H9 (cell line): ENCODE data around the gene CHCHD10. TPM values are rescaled to one million over a fixed set of nuclear protein-coding genes. Genes with fewer than 3 reads are reported as not detected.
A peak's percentile ranks its signal among the peaks of the same experiment; 100 is the strongest.

ENCODE experiments used
- DNase-seq: peaks from one replicate; pipeline ENCODE4 v3.0.0-alpha.2; 2017
- H2AFZ ChIP-seq: one replicate; pipeline ENCODE4 v1.6.1; 2013; ENCODE audit warnings: mild to moderate bottlenecking, low read length, control low read depth, moderate library complexity
- H2AK5ac ChIP-seq: 2 replicates; pipeline ENCODE4 v1.6.1; 2013; ENCODE audit warnings: low read length, control low read depth, mixed read lengths; ENCODE audit not compliant: insufficient read length
- H2BK120ac ChIP-seq: one replicate; pipeline ENCODE4 v1.6.1; 2013; ENCODE audit warnings: low read depth, mild to moderate bottlenecking, low read length, control low read depth, inconsistent platforms; ENCODE audit not compliant: poor library complexity, severe bottlenecking
- H2BK12ac ChIP-seq: 2 replicates; pipeline ENCODE4 v1.6.1; 2013; ENCODE audit warnings: low read length, control low read depth, mixed read lengths, low read depth; ENCODE audit not compliant: insufficient read length
- H2BK15ac ChIP-seq: 2 replicates; pipeline ENCODE4 v1.6.1; 2013; ENCODE audit warnings: low read depth, low read length, control low read depth
- H2BK20ac ChIP-seq: one replicate; pipeline ENCODE4 v1.6.1; 2013; ENCODE audit warnings: low read depth, mild to moderate bottlenecking, low read length, control low read depth, inconsistent platforms; ENCODE audit not compliant: poor library complexity, severe bottlenecking
- H2BK5ac ChIP-seq: 2 replicates; pipeline ENCODE4 v1.6.1; 2013; ENCODE audit warnings: low read length, control low read depth, mixed read lengths; ENCODE audit not compliant: insufficient read length
- H3K14ac ChIP-seq: 2 replicates; pipeline ENCODE4 v1.6.1; 2013; ENCODE audit warnings: low read length, control low read depth; ENCODE audit not compliant: insufficient read depth
- H3K18ac ChIP-seq: 2 replicates; pipeline ENCODE4 v1.6.1; 2013; ENCODE audit warnings: low read depth, mild to moderate bottlenecking, mixed read lengths, low read length, control low read depth; ENCODE audit not compliant: insufficient read length
- H3K23ac ChIP-seq: 2 replicates; pipeline ENCODE4 v1.6.1; 2013; ENCODE audit warnings: low read length, control low read depth, mixed read lengths, low read depth; ENCODE audit not compliant: insufficient read length
- H3K23me2 ChIP-seq: 2 replicates; pipeline ENCODE4 v1.6.1; 2013; ENCODE audit warnings: low read depth, mild to moderate bottlenecking, mixed read lengths, low read length, control low read depth; ENCODE audit not compliant: insufficient read length, poor library complexity, severe bottlenecking
- H3K27ac ChIP-seq: 2 replicates; pipeline ENCODE4 v1.5.1; 2013; ENCODE audit warnings: low read length, control low read depth, mixed read lengths, low read depth; ENCODE audit not compliant: insufficient read length
- H3K27me3 ChIP-seq: 2 replicates; pipeline ENCODE4 v1.6.1; 2013; ENCODE audit warnings: low read length, control low read depth, inconsistent platforms; ENCODE audit not compliant: insufficient read depth
- H3K4ac ChIP-seq: 2 replicates; pipeline ENCODE4 v1.6.1; 2013; ENCODE audit warnings: low read depth, mild to moderate bottlenecking, control low read depth, inconsistent platforms, low read length, moderate library complexity
- H3K4me1 ChIP-seq: 2 replicates; pipeline ENCODE4 v1.6.1; 2013; ENCODE audit warnings: low read length, control low read depth, inconsistent platforms; ENCODE audit not compliant: insufficient read depth
- H3K4me2 ChIP-seq: 2 replicates; pipeline ENCODE4 v1.6.1; 2013; ENCODE audit warnings: low read length, control low read depth, mixed read lengths; ENCODE audit not compliant: insufficient read length, insufficient read depth
- H3K56ac ChIP-seq: 2 replicates; pipeline ENCODE4 v1.6.1; 2013; ENCODE audit warnings: low read depth, mild to moderate bottlenecking, mixed read lengths, low read length, control low read depth; ENCODE audit not compliant: insufficient read length
- H3K79me1 ChIP-seq: 2 replicates; pipeline ENCODE4 v1.6.1; 2013; ENCODE audit warnings: low read depth, mild to moderate bottlenecking, moderate library complexity, low read length, control low read depth, inconsistent platforms; ENCODE audit not compliant: insufficient read depth, poor library complexity, severe bottlenecking
- H3K79me2 ChIP-seq: 2 replicates; pipeline ENCODE4 v1.6.1; 2013; ENCODE audit warnings: low read length, control low read depth, inconsistent platforms; ENCODE audit not compliant: insufficient read depth
- H3K9ac ChIP-seq: 2 replicates; pipeline ENCODE4 v1.6.1; 2013; ENCODE audit warnings: low read length, control low read depth, mixed read lengths; ENCODE audit not compliant: insufficient read length; ENCODE audit errors: extremely low read depth
- H3K9me3 ChIP-seq: one replicate; pipeline ENCODE4 v1.6.1; 2013; ENCODE audit warnings: low read depth, low read length, inconsistent platforms; ENCODE audit not compliant: control insufficient read depth
- H3T11ph ChIP-seq: one replicate; pipeline ENCODE4 v1.6.1; 2013; ENCODE audit warnings: mild to moderate bottlenecking, low read length, control low read depth, inconsistent platforms
- H4K20me1 ChIP-seq: one replicate; pipeline ENCODE4 v1.6.1; 2013; ENCODE audit not compliant: control insufficient read depth, insufficient read length, insufficient read depth
- H4K5ac ChIP-seq: 2 replicates; pipeline ENCODE4 v1.6.1; 2013; ENCODE audit warnings: low read depth, mild to moderate bottlenecking, mixed read lengths, low read length, control low read depth; ENCODE audit not compliant: insufficient read length
- H4K8ac ChIP-seq: replicated peaks from 2 replicates; pipeline ENCODE4 v1.6.1; 2013; ENCODE audit warnings: low read length, control low read depth, mixed read lengths, low read depth; ENCODE audit not compliant: insufficient read length
- H4K91ac ChIP-seq: 2 replicates; pipeline ENCODE4 v1.6.1; 2013; ENCODE audit warnings: low read depth, mild to moderate bottlenecking, moderate library complexity, mixed read lengths, low read length, control low read depth; ENCODE audit not compliant: insufficient read length
- H3K27ac Mint-ChIP-seq, 3 experiments: 2 replicates in 2 of 3; 3 replicates in 1 of 3; pipeline ENCODE4 v1.8.0; 2020 to 2021; ENCODE audit warnings: mixed read lengths in 3 of 3, mild to moderate bottlenecking in 1 of 3, moderate library complexity in 1 of 3
- H3K27me3 Mint-ChIP-seq: 2 replicates; pipeline ENCODE4 v1.8.0; 2021; ENCODE audit warnings: low read depth, mild to moderate bottlenecking, moderate library complexity, mixed read lengths
- H3K36me3 Mint-ChIP-seq, 3 experiments: 2 replicates in 2 of 3; 3 replicates in 1 of 3; pipeline ENCODE4 v1.8.0; 2020 to 2021; ENCODE audit warnings: low read depth in 3 of 3, mixed read lengths in 3 of 3; ENCODE audit not compliant: insufficient read depth in 1 of 3
- H3K4me1 Mint-ChIP-seq, 2 experiments: 2 replicates each; pipeline ENCODE4 v1.8.0; 2020; ENCODE audit warnings: mixed read lengths in 2 of 2
- H3K4me3 Mint-ChIP-seq, 2 experiments: 2 replicates in 1 of 2; 3 replicates in 1 of 2; pipeline ENCODE4 v1.8.0; 2020 to 2021; ENCODE audit warnings: mild to moderate bottlenecking in 2 of 2, mixed read lengths in 2 of 2, moderate library complexity in 1 of 2
- H3K9me3 Mint-ChIP-seq, 2 experiments: 2 replicates in 1 of 2; 3 replicates in 1 of 2; pipeline ENCODE4 v1.8.0; 2020; ENCODE audit warnings: mild to moderate bottlenecking in 2 of 2, mixed read lengths in 2 of 2, moderate library complexity in 1 of 2
- CTCF ChIP-seq: fragments of 200-600 bp; sonication (generic); conservative IDR thresholded peaks from 3 replicates; pipeline ENCODE4 v1.8.0; 2021; ENCODE audit warnings: antibody characterized with exemption, mild to moderate bottlenecking
- WGBS: extraction: QIAGEN DNeasy Blood & Tissue Kit; methylation state at CpG from one replicate; pipeline ENCODE4 v1.1.7; 2013; ENCODE audit warnings: missing lambda C conversion rate, low lambda C conversion rate, mixed read lengths; ENCODE audit not compliant: insufficient read length; ENCODE audit errors: extremely low coverage; 5-methylcytosine and 5-hydroxymethylcytosine counted together
- total RNA-seq: library from RNA; stranded (reverse); gene quantifications from 2 replicates; pipeline ENCODE4 v1.2.1, GENCODE V29; 2021

CHCHD10 gene
- total RNA-seq, 1 experiment from 2014 or later = 53.7 TPM

- no peak overlapping the region for H2BK15ac ChIP-seq
- peak overlapping the region; percentile 56 for H3K18ac ChIP-seq
- peaks cover 2% of the 10 kb centered on the region; the same call in 1 of the 2 replicates for H3K4me1 ChIP-seq
- peak overlapping the region; percentile 70 for H3K4me2 ChIP-seq
- Mint-ChIP-seq H3K9me3 (no peaks in the 10 kb centered on the region), H3K4me1 (peaks cover 24 to 33% of the 10 kb centered on the region in 2 experiments), H3K36me3 (peaks cover 0 to 6% (median 5%) of the 10 kb centered on the region in 3 experiments; a peak in 5 of 7 replicates), H3K27ac (peak overlapping the region; percentile 81 to 96 (median 96); a peak in 6 of 7 replicates), H3K4me3 (peak overlapping the region; percentile 88 to 95), H3K27me3 (no peaks in the 10 kb centered on the region)
- H3K79me1 ChIP-seq = no peaks in the 10 kb centered on the region
- no CpG with 5 or more reads among the region's 9 CpGs for WGBS
- no peak for TF ChIP-seq CTCF
- H3K27me3 ChIP-seq = no peaks in the 10 kb centered on the region
- peak overlapping the region; percentile 7 for H2AFZ ChIP-seq
- no peak overlapping the region for H4K91ac ChIP-seq
- H3T11ph ChIP-seq = no peak overlapping the region
- H3K27ac ChIP-seq = no peak overlapping the region
- no peak overlapping the region for H3K4ac ChIP-seq
- H4K5ac ChIP-seq = no peak overlapping the region
- DNase-seq = no peak
- H2BK20ac ChIP-seq = no peak overlapping the region
- H3K79me2 ChIP-seq = peaks cover 16% of the 10 kb centered on the region; the same call in 1 of the 2 replicates
- no peak overlapping the region for H3K23ac ChIP-seq
- no peak overlapping the region for H2AK5ac ChIP-seq
- H2BK120ac ChIP-seq = no peak overlapping the region
- peaks cover 2% of the 10 kb centered on the region for H3K23me2 ChIP-seq
- peak overlapping the region; percentile 58 for H3K9ac ChIP-seq
- no peak overlapping the region for H3K56ac ChIP-seq
- H2BK12ac ChIP-seq = peak overlapping the region; percentile 9
- H3K14ac ChIP-seq = peak overlapping the region; percentile 51; the same call in 1 of the 2 replicates
- no peak overlapping the region for H4K8ac ChIP-seq
- H2BK5ac ChIP-seq = no peak overlapping the region
- H4K20me1 ChIP-seq = no peaks in the 10 kb centered on the region
- H3K9me3 ChIP-seq = no peaks in the 10 kb centered on the region
Observed at GRCh38 chr22:23786261-23786710, 18.5 kb upstream of the CHCHD10 start.
